Suppressor macrophage (primary cell): ENCODE measurements around the gene B4GALT4.
"Not testable (repeated sequence)": the region's sequence is repeated elsewhere in the genome, so short reads cannot be mapped to it uniquely, and the experiment has no call there.

ENCODE experiments used
- DNase-seq, 4 experiments: peaks; one replicate each; pipeline ENCODE4 v3.0.0-alpha.2; 2020 to 2022

The B4GALT4 gene

DNA sequence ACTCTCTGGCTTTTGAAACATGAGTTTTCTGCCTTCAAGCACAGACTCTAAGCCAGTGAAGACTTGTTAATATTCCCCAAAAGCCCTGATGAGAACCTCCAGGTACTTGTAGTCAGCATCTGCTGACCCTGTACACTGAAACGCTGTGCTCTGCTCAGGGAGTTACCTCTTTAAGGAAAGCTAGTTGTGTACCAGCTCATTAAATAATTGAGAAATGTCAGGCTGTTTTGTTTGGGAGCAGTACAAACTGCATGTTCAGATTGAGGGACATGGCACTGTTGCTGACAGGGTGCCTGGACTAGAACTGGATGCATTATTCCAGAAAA lies 45.6 kb downstream of the B4GALT4 start:
- DNase-seq, result no peak

GRCh38 chr3:119194237-119195150 lies 46.2 kb downstream of the B4GALT4 start:
- DNase-seq, result no peak

DNA sequence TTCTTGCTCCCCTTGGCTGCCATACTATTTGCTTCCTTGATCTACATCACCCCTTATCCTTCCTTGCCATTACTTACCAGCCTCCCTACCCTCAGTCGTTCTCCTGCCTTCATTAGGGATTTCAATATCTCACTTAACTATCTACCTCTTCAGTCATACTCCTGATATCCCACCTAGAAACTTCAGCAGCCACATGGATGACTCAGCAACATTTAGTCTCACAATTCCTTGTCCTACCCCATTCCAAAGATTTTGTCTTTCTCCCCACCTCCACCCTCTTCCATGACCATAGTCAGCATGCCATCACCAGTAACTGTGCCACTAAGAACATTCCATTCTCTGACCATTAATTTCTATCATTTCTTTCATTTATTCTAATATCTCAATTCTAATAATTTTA lies 48.9 kb downstream of the B4GALT4 start:
- DNase-seq, result no peak

DNA sequence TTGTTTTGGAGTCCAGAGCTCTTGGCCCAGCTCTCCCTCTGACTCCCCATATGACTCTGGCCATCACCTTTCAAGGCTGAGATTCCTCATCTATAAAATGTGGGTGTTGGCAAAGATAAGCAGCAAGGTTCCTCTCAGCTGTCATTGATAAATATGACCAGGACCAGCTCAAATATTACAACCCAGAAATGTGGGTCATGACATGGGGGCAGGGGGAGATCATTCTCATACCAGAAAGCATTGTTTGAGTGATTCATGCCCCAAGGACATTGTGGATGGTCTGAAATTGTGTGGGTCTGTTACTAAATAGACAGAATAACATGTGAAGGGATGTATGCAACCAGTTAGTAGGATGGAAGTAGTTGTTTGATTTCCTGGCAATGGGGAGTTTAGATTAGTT lies 53.4 kb downstream of the B4GALT4 start:
- DNase-seq, result no peak

DNA sequence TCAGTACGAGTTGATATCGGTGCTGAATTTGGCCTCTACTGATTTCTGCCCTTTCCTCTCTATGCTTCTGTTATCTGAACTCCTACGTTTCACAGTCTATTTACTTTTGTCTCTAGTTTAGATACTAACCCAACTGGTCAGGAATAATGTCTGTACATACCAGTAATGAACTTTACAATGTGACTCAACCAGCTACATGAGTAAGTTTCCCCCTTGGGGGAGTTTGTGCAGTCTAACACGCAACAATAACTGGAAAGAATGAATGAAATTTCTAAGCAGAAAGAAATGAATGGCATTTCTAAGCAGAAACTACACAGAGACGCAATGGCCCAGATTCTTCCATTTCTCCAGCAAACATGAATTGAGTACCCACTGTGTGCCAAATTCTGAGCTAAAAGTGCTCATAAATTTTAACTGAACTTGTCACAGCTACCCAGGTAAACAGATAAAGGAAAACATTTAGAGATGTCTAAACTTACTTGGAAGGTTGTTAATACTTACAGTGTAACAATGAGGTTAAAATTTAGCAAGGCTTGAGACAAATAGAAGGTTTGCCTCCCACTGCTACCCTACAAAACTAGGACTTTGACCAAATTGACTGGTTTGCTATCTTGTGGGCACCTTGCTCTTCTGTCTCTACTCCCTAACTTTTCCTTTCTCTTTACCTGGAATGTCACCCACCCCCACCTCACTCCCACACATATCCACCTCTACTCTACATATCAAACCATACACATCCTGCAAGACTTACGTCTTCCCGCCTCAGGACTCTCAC lies 55.7 kb downstream of the B4GALT4 start:
- no peak for DNase-seq

GRCh38 chr3:119184111-119184510 lies 56.6 kb downstream of the B4GALT4 start:
- DNase-seq, result no peak

DNA sequence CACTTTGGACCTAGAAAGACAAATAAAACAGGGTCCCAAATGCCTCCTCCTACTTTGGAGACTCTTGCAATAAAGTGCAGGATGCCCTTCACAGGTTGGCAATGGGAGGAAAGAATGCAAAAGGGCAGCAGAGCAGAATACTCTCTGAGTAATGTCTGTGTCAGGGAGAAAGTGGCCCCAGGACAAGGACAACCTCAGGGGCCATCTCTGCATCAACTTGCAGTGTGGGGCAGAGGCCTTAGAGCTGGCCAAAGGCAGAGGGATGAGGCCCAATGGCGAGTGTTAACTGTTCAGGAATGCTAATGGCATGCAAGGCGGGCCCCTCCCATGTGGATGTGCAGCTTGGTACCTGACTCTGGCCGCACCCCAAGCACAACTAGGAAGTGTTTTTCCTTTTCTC lies 58.9 kb downstream of the B4GALT4 start:
- DNase-seq, result no peak

DNA sequence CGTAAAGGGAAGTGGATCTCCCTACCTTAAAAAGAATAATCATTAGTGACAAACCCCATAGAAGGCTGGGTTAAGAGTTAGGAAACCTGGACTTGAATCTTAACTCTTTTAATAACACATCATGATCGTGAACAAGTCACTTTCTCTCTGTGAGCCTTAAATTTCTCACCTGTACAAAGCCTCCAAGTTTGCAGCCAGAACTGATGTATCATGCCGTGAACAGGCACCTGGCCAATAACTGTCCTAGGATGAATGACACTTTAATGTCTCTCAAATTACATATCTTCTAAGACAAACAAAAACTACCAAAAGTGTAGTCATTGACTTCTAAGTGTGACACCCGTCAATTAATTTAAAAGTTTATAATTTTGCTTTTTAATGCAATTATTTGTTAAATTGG lies 63.4 kb downstream of the B4GALT4 start:
- no peak for DNase-seq

- DNase-seq, result no peak
Observed at GRCh38 chr3:119176778-119177177, 63.9 kb downstream of the B4GALT4 start.

DNA sequence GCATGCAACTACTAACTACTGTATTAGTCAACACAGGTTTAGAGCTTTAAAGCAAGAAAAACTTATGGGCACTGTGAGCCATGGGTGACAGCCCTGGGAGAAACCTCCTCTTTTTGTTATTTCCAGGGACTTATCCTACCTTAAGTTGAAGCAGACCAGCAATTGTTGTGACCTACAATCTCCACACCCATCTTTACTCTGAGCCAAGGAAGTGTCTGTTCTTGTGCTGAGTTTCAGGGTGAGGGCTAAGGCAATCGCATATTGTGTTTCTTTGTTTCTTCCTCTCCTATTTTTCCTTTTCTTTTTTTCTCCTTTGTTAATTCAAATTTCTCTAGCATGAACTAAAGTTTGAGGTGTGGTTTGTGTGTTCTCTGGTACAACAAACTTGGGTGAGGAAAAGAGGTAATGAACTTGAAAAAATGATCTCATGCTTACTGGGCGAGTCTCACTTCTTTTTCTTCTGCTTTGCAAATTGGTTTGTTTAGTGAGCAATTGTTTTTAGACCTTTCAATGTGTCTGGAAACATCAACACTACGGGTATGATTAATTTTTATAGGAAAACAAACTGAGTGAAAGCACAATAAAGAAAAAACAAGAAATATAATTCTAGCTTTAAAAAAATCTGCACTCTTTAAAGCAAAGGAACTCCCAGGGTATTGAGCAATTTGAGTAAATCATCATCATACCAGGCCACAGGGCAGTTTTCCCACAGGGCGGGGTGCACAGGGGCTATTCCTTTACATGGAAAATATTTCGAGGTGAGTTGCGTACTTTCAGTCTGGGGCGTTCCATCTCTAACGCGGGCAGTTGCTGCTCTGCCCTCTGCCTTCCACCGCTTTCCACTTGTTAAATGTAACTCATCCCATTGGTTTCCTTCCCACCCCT lies 64.6 kb downstream of the B4GALT4 start:
- no peak for DNase-seq

DNA sequence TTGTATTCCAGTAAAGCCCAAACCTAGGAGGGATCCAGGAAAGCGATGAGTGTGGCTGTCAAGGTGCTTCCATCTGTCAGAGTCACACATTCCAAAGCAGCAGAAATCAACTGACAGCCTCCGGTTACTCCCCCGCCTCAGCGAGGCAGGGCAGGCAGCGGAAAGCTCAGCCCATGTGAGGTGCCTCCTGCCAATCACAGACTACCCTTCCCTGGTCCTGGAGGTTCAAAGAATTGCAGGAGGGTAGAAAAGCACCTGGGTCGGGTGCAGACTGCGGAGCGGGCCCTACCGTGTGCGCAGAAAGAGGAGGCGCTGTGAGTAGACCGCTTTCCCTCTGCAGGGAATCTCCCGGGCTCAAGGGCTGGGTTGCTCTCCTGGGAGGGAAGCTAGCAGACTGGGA lies 67.4 kb downstream of the B4GALT4 start, which contains the start of gene UPK1B:
UPK1B (plus strand) TSS at position 274 of the 400 bp plus-strand sequence. CDS start 13,144 bp downstream, outside the sequence.
- DNase-seq, result no peak

- no peak for DNase-seq
Observed at GRCh38 chr3:119170821-119171220, 69.9 kb downstream of the B4GALT4 start.

DNA sequence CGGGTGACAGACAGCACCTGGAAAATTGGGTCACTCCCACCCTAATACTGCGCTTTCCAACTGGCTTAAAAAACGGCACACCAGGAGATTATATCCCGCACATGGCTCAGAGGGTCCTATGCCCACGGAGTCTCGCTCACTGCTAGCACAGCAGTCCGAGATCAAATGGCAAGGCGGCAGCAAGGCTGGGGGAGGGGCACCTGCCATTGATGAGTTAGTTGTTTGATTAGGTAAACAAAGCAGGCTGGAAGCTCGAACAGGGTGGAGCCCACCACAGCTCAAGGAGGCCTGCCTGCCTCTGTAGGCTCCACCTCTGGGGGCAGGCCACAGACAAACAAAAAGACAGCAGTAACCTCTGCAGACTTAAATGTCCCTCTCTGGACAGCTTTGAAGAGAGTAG lies 75.9 kb downstream of the B4GALT4 start:
- DNase-seq, result not testable (repeated sequence)
